PFSK-1 (cell line): ENCODE results near the gene UQCR10.

ENCODE experiments used
- FOXP2 ChIP-seq: optimal IDR thresholded peaks from 2 replicates; pipeline ENCODE3; 2011; ENCODE audit warnings: borderline replicate concordance, control low read depth, inconsistent platforms; ENCODE audit not compliant: insufficient read depth; ENCODE audit errors: extremely low read length, extremely low read depth
- POLR2AphosphoS5 ChIP-seq: IDR thresholded peaks from 2 replicates; pipeline ENCODE4 v1.6.1; 2012; ENCODE audit warnings: low read depth, mild to moderate bottlenecking, control low read depth, low read length, moderate library complexity
- REST ChIP-seq, 2 experiments: IDR thresholded peaks; 2 replicates each; pipeline versions ENCODE4 v1.6.1 to v1.8.0; 2011 to 2012; ENCODE audit warnings: low read depth in 2 of 2, low read length in 2 of 2, control low read depth in 1 of 2, inconsistent platforms in 1 of 2, mild to moderate bottlenecking in 1 of 2, moderate library complexity in 1 of 2; ENCODE audit not compliant: insufficient read depth in 1 of 2
- SIN3A ChIP-seq: IDR thresholded peaks from 2 replicates; pipeline ENCODE4 v1.6.1; 2012; ENCODE audit warnings: mild to moderate bottlenecking, low read length, moderate library complexity, borderline replicate concordance; ENCODE audit not compliant: insufficient read depth
- TAF1 ChIP-seq: IDR thresholded peaks from 2 replicates; pipeline ENCODE4 v1.6.1; 2012; ENCODE audit warnings: low read length, control low read depth, borderline replicate concordance; ENCODE audit not compliant: insufficient read depth

- TF ChIP-seq SIN3A (no peak), POLR2AphosphoS5 (no peak), REST (IDR thresholded peaks at IDR 0.05; ENCODE audit: insufficient read depth in 1 of 2, low read depth in 2 of 2, low read length in 2 of 2) (no peak), TAF1 (no peak), FOXP2 (no peak)
Observed at GRCh38 chr22:29790061-29790460, 22.9 kb downstream of the UQCR10 start.
